Stomach (tissue), 9 donors: Measurements from ENCODE around the gene TRIM63. TPM values are rescaled to one million over a fixed set of nuclear protein-coding genes. Genes with fewer than 3 reads are reported as not detected.

Experiments used
- DNase-seq, 2 donors: peaks; one replicate each; pipeline versions ENCODE4 v3.0.0 to v3.0.0-alpha.2; 2013 to 2019
- H3K27ac ChIP-seq, 5 donors: fragments of 200-600 bp in 4 of 5; sonication (generic) in 4 of 5; one replicate each; pipeline ENCODE4 v1.5.1; 2013 to 2019; ENCODE audit warnings: mild to moderate bottlenecking in 1 of 5, moderate library complexity in 1 of 5
- H3K27me3 ChIP-seq, 3 donors: fragments of 200-600 bp; sonication (generic); one replicate each; pipeline ENCODE4 v1.5.1; 2017 to 2019; ENCODE audit warnings: mixed run types in 1 of 3
- H3K36me3 ChIP-seq, 4 donors: fragments of 200-600 bp; sonication (generic); 1 replicate in 3 of 4; 2 replicates in 1 of 4; pipeline ENCODE4 v1.5.1; 2016 to 2019
- H3K4me1 ChIP-seq, 4 donors: fragments of 200-600 bp; sonication (generic); one replicate each; pipeline ENCODE4 v1.5.1; 2016 to 2019
- H3K4me3 ChIP-seq, 4 donors: fragments of 200-600 bp; sonication (generic) in 3 of 4; one replicate each; pipeline ENCODE4 v1.5.1; 2016 to 2019; ENCODE audit warnings: mild to moderate bottlenecking in 1 of 4
- H3K9me3 ChIP-seq, 4 donors: fragments of 200-600 bp; sonication (generic); one replicate each; pipeline ENCODE4 v1.5.1; 2016 to 2019
- EP300 ChIP-seq: sonication (generic); formaldehyde crosslinking; IDR thresholded peaks from one replicate; pipeline ENCODE4 v1.6.1; 2017; ENCODE audit warnings: antibody characterized with exemption
- POLR2A ChIP-seq, 4 donors: fragments of 450-650 bp; IDR thresholded peaks; one replicate each; pipeline ENCODE4 v1.6.1; 2016; ENCODE audit warnings: antibody characterized with exemption in 4 of 4, control low read depth in 2 of 4, mild to moderate bottlenecking in 1 of 4, moderate library complexity in 1 of 4
- POLR2AphosphoS5 ChIP-seq, 3 donors: sonication (generic); formaldehyde crosslinking; IDR thresholded peaks; one replicate each; pipeline ENCODE4 v1.6.1; 2016; ENCODE audit warnings: antibody characterized with exemption in 3 of 3
- WGBS, 5 donors: extraction: QIAGEN DNeasy Blood & Tissue Kit in 3 of 5; methylation state at CpG; one replicate each; pipeline versions ENCODE4 v1.1.5 to v1.1.7; 2013 to 2018; 5-methylcytosine and 5-hydroxymethylcytosine counted together
- intact Hi-C: fragments of 100-400 bp; cut with DNase I; formaldehyde crosslinking; loops from one replicate; pipeline ENCODE4 v1.15.1; 2023; ENCODE audit warnings: low total_unique reads
- polyA plus RNA-seq, 3 donors: library from polyadenylated mRNA; stranded (reverse); fragments of 200-250 nt; gene quantifications; one replicate each; pipeline ENCODE4 v1.2.3, GENCODE V29; 2013
- small RNA-seq, 4 donors: library from RNA; depleted of rRNA; stranded (forward); fragments of <200 nt; gene quantifications; one replicate each; pipeline ENCODE3, GENCODE V24; 2016
- total RNA-seq, 5 donors: library from RNA; depleted of rRNA; stranded (reverse); fragments of >200 nt; gene quantifications; one replicate each; pipeline versions ENCODE4 v1.1.0 to v1.2.3, GENCODE V29; 2014 to 2016
- TF ChIP-seq, protein P1 (sequence below), 7 experiments: fragments of 450-650 bp in 4 of 7; fragments of 200-600 bp in 3 of 7; sonication (generic) in 3 of 7; IDR thresholded peaks; one replicate each; pipeline ENCODE4 v1.5.1; 2016 to 2019; ENCODE audit warnings: antibody characterized with exemption in 7 of 7, control low read depth in 2 of 7, mild to moderate bottlenecking in 1 of 7
- donor health status: healthy with polysubstance abuse.
- donor health status: Bipolar disorder and iron deficiency.
- donor health status: healthy.

TRIM63 gene
- total and polyA plus RNA-seq, 8 donors, result 0.37 to 6.0 (median 0.42) TPM; not detected in 4

DNA sequence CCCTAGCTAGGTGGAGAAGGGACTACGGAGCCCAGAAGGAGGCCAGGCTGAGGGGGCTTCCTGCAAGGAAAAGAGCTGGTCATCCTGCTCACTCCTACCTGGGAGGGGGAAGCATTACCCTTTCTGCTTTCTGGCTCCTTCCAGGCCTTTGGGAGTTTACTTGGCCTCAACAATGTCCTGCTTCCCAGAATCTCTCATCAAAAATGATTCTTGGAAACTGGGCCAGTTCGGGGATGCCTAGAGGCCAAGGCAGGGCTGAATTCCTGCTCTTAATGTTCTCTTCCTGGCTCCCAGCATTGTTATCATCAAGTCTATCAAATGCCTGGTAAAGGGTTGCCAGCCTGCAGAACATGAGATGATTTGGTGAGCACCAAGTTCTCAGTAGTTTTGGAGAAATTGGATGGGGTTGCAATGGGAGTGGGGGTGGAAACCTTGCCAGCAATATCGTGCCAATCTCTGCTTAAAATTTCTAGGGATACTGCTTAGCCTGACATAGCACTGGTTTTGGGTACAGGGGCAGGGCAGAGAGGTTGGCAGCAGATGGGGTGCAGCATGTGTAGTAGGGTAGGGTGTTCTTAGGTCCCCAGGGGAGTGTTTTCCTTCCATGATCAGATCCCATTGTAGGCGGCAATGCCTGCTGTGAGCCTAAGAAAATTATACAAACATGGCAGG, 61.9 kb downstream of the TRIM63 start:
- Histone ChIP-seq H3K27ac (peak overlapping the region in 1 of 5 donors; percentile 28), H3K4me1 (peaks cover 0 to 7% (median 0%) of the 10 kb centered on the region in 4 donors), H3K4me3 (no peak overlapping the region), H3K27me3 (no peaks in the 10 kb centered on the region), H3K9me3 (no peaks in the 10 kb centered on the region), H3K36me3 (no peaks in the 10 kb centered on the region)
- intact Hi-C loops, result no loop called here
- peak in 1 of 2 donors; percentile 46 for DNase-seq
- 61 to 75% (median 69%) methylated on average over 4 of the region's 4 CpGs for WGBS, 5 donors
- TF ChIP-seq POLR2AphosphoS5 (IDR thresholded peaks at IDR 0.05) (no peak), EP300 (no peak), POLR2A (IDR thresholded peaks at IDR 0.05) (no peak)
- TF ChIP-seq, protein P1, sequence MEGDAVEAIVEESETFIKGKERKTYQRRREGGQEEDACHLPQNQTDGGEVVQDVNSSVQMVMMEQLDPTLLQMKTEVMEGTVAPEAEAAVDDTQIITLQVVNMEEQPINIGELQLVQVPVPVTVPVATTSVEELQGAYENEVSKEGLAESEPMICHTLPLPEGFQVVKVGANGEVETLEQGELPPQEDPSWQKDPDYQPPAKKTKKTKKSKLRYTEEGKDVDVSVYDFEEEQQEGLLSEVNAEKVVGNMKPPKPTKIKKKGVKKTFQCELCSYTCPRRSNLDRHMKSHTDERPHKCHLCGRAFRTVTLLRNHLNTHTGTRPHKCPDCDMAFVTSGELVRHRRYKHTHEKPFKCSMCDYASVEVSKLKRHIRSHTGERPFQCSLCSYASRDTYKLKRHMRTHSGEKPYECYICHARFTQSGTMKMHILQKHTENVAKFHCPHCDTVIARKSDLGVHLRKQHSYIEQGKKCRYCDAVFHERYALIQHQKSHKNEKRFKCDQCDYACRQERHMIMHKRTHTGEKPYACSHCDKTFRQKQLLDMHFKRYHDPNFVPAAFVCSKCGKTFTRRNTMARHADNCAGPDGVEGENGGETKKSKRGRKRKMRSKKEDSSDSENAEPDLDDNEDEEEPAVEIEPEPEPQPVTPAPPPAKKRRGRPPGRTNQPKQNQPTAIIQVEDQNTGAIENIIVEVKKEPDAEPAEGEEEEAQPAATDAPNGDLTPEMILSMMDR (IDR thresholded peaks at IDR 0.05), result no peak

DNA sequence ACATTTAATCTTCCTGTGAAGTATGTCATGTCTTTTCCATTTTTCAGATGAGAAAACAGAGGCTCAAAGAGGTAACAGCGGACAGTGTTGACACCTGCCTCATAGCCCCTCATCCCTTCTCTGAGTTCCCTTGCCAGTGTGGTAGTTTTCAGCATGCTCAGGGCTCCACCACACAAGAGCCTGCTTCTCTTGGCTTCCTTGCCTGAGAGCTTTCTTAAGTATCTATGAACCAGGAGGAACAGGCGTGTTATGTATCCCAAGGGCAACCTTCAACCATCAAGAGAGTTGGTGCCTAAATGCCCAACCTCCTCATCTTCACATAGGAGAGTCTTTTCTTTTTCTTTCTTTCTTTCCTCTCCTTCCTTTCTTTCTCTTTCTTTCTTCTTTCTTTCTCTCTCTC, 63.7 kb downstream of the TRIM63 start:
- H3K9me3 ChIP-seq, result no peaks in the 10 kb centered on the region
- no peak for DNase-seq
- no peak overlapping the region for H3K4me3 ChIP-seq
- H3K4me1 ChIP-seq, result peaks cover 0 to 7% (median 1%) of the 10 kb centered on the region in 4 donors
- WGBS, 5 donors, result 69 to 80% (median 75%) methylated on average over 2 of the region's 2 CpGs
- H3K27me3 ChIP-seq, result no peaks in the 10 kb centered on the region
- H3K36me3 ChIP-seq, result no peaks in the 10 kb centered on the region
- TF ChIP-seq EP300 (no peak), POLR2AphosphoS5 (IDR thresholded peaks at IDR 0.05) (no peak), POLR2A (IDR thresholded peaks at IDR 0.05) (no peak)
- TF ChIP-seq, protein P1 (IDR thresholded peaks at IDR 0.05), result no peak
- H3K27ac ChIP-seq, result no peak overlapping the region
- intact Hi-C loops, result no loop called here

DNA sequence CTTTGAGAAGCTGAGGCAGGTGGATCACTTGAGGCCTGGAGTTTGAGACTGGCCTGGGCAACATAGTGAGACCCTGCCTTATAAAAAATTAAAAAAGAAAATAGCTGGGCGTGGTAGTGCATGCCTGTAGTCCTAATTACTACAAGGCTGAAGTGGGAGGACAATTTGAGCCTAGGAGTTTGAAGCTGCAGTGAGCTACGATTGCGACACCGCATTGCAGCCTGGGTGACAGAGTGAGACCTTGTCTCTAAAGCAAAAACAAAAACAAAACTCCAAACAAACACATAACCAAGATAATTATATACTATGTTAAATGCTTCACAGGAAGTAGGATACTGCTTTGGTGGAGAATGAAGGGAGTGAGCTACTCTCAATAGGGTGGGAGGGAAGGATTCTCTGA, 64.2 kb downstream of the TRIM63 start:
- intact Hi-C loops, result no loop called here
- 88 to 94% (median 91%) methylated on average over 4 of the region's 4 CpGs for WGBS, 5 donors

More for the DNA sequence above, 64.2 kb downstream of the TRIM63 start:
- peaks cover 0 to 12% (median 6%) of the 10 kb centered on the region in 4 donors for H3K4me1 ChIP-seq
- DNase-seq, result no peak
- no peaks in the 10 kb centered on the region for H3K36me3 ChIP-seq
- no peaks in the 10 kb centered on the region for H3K27me3 ChIP-seq
- H3K9me3 ChIP-seq, result no peaks in the 10 kb centered on the region
- TF ChIP-seq POLR2AphosphoS5 (IDR thresholded peaks at IDR 0.05) (no peak), EP300 (no peak), POLR2A (IDR thresholded peaks at IDR 0.05) (no peak)
- TF ChIP-seq, protein P1 (IDR thresholded peaks at IDR 0.05), result no peak
- no peak overlapping the region for H3K27ac ChIP-seq
- H3K4me3 ChIP-seq, result no peak overlapping the region

Small RNA genes lying within 50 kb of the gene (small RNA-seq; reads per million reads assigned to genes)
- gene RF00283, result 0 reads per million in 4 donors
- 0 reads per million in 4 donors for gene RF00492

Other genes with a start within 250 kb of the TRIM63 start
- 100 to 1,000 TPM in 3 of 5 donors, 10 to 100 TPM in 2; 39.3 to 301 (median 107) TPM for gene MTFR1L, start 247.7 kb downstream of the TRIM63 start, total RNA-seq
- 10 to 100 TPM; 41.1 to 52.4 (median 49.5) TPM for gene MTFR1L, start 247.7 kb downstream of the TRIM63 start, polyA plus RNA-seq
- 1 to 10 TPM in 1 of 5 donors, under 1 TPM in 1, not detected in 3; 0.87 to 2.8 TPM for gene AUNIP, start 208.2 kb downstream of the TRIM63 start, total RNA-seq
- gene AUNIP, start 208.2 kb downstream of the TRIM63 start, polyA plus RNA-seq, result 1 to 10 TPM in 1 of 3 donors, under 1 TPM in 2; 0.68 to 1.5 (median 1.00) TPM
- gene PAQR7, start 191.9 kb downstream of the TRIM63 start, total RNA-seq, result 1 to 10 TPM; 1.8 to 9.9 (median 5.3) TPM
- 10 to 100 TPM in 1 of 3 donors, 1 to 10 TPM in 2; 4.3 to 10.5 (median 5.4) TPM for gene PAQR7, start 191.9 kb downstream of the TRIM63 start, polyA plus RNA-seq
- 10 to 100 TPM; 25.9 to 74.2 (median 44.6) TPM for gene STMN1, start 161.2 kb downstream of the TRIM63 start, total RNA-seq
- 100 to 1,000 TPM in 2 of 3 donors, 10 to 100 TPM in 1; 79.0 to 109 (median 108) TPM for gene STMN1, start 161.2 kb downstream of the TRIM63 start, polyA plus RNA-seq
- 10 to 100 TPM in 3 of 5 donors, 1 to 10 TPM in 1, under 1 TPM in 1; 0.58 to 25.5 (median 14.9) TPM for gene PAFAH2, start 69.6 kb downstream of the TRIM63 start, total RNA-seq
- 10 to 100 TPM in 2 of 3 donors, 1 to 10 TPM in 1; 6.5 to 13.3 (median 12.8) TPM for gene PAFAH2, start 69.6 kb downstream of the TRIM63 start, polyA plus RNA-seq
- 10 to 100 TPM in 1 of 5 donors, under 1 TPM in 1, not detected in 3; 0.18 to 26.3 TPM for gene EXTL1, start 45.9 kb downstream of the TRIM63 start, total RNA-seq
- gene EXTL1, start 45.9 kb downstream of the TRIM63 start, polyA plus RNA-seq, result under 1 TPM in 2 of 3 donors, not detected in 1; 0.18 to 0.44 TPM
- 1 to 10 TPM in 1 of 5 donors, not detected in 4; 2.0 TPM for gene SLC30A2, start 21.5 kb downstream of the TRIM63 start, total RNA-seq
- gene SLC30A2, start 21.5 kb downstream of the TRIM63 start, polyA plus RNA-seq, result under 1 TPM in 2 of 3 donors, not detected in 1; 0.30 to 0.46 TPM
- gene PDIK1L, start 44.2 kb upstream of the TRIM63 start, total RNA-seq, result 10 to 100 TPM in 3 of 5 donors, 1 to 10 TPM in 2; 1.8 to 33.8 (median 11.0) TPM
- 1 to 10 TPM; 2.6 to 4.1 (median 2.9) TPM for gene PDIK1L, start 44.2 kb upstream of the TRIM63 start, polyA plus RNA-seq
- gene FAM110D, start 91.4 kb upstream of the TRIM63 start, total RNA-seq, result 10 to 100 TPM in 1 of 5 donors, 1 to 10 TPM in 1, not detected in 3; 1.3 to 15.6 TPM
- gene FAM110D, start 91.4 kb upstream of the TRIM63 start, polyA plus RNA-seq, result 1 to 10 TPM in 2 of 3 donors, under 1 TPM in 1; 1.00 to 2.7 (median 1.4) TPM
- gene C1orf232, start 101.3 kb upstream of the TRIM63 start, total RNA-seq, result not detected
- gene C1orf232, start 101.3 kb upstream of the TRIM63 start, polyA plus RNA-seq, result not detected
- 10 to 100 TPM in 4 of 5 donors, not detected in 1; 10.6 to 74.1 (median 39.3) TPM for gene ZNF593, start 102.3 kb upstream of the TRIM63 start, total RNA-seq
- 100 to 1,000 TPM; 101 to 138 (median 133) TPM for gene ZNF593, start 102.3 kb upstream of the TRIM63 start, polyA plus RNA-seq
- gene ZNF593OS, start 104.2 kb upstream of the TRIM63 start, total RNA-seq, result not detected
- under 1 TPM in 2 of 3 donors, not detected in 1; 0.30 to 0.76 TPM for gene ZNF593OS, start 104.2 kb upstream of the TRIM63 start, polyA plus RNA-seq
- gene CNKSR1, start 109.9 kb upstream of the TRIM63 start, total RNA-seq, result 10 to 100 TPM; 13.6 to 70.3 (median 27.7) TPM
- gene CNKSR1, start 109.9 kb upstream of the TRIM63 start, polyA plus RNA-seq, result 10 to 100 TPM; 10.4 to 23.0 (median 13.3) TPM
- gene CATSPER4, start 123.0 kb upstream of the TRIM63 start, total RNA-seq, result not detected
- not detected for gene CATSPER4, start 123.0 kb upstream of the TRIM63 start, polyA plus RNA-seq
- gene CEP85, start 166.6 kb upstream of the TRIM63 start, total RNA-seq, result 10 to 100 TPM in 3 of 5 donors, 1 to 10 TPM in 1, under 1 TPM in 1; 0.58 to 21.0 (median 10.3) TPM
- gene CEP85, start 166.6 kb upstream of the TRIM63 start, polyA plus RNA-seq, result 1 to 10 TPM; 2.1 to 5.3 (median 2.7) TPM
- gene SH3BGRL3, start 212.5 kb upstream of the TRIM63 start, total RNA-seq, result 100 to 1,000 TPM in 1 of 5 donors, 10 to 100 TPM in 3, 1 to 10 TPM in 1; 7.2 to 102 (median 29.5) TPM
- gene SH3BGRL3, start 212.5 kb upstream of the TRIM63 start, polyA plus RNA-seq, result 100 to 1,000 TPM; 142 to 267 (median 227) TPM
- gene UBXN11, start 239.0 kb upstream of the TRIM63 start, total RNA-seq, result 10 to 100 TPM in 3 of 5 donors, 1 to 10 TPM in 2; 7.3 to 12.9 (median 12.2) TPM
- 10 to 100 TPM; 14.4 to 26.3 (median 19.3) TPM for gene UBXN11, start 239.0 kb upstream of the TRIM63 start, polyA plus RNA-seq